ENCODE data around the gene IGLL5.

Gene IGLL5

DNA sequence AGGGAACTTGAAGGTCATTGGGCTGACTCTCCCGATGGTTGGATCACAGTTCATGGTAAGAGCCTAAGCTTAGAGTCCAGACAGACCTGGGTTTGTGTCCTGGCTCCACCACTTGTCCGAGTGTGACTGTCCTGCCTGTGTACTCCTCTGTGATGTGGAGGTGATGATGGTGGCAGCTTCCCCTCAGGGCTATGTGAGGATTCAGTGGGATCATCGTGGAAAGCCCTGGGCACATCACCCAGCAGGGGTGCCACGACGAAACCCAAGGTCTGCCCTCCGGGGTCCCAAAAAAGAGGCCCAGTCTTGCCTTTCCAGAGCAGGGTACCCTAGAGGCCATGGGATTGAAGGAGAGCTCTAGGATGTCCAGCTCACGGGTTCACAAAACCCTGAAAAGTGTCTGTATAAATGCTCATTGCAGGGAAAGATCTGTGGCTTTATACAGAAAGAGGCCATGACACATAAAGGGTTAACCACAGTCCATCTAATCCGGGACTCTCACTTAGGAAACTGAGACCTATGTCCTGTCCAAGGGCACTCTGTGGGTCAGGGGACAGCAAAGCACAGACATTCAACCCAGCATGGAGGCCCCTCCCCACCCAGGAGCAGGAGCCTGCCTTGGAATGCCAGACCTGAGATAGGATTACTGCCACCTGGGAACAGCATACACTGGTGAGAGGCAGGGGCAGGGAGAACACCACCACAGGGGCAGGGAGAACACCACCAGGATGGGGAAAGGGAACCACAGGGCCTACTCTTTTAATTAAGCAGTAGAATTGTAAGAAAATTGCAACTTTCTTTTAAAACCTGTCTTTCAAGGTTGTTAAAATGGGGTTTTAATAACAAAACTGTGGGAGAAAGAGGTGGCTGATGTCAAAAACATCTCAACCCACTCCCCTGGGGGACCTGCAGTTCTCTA lies 51.3 kb downstream of the IGLL5 start:
- DNase-seq (ENCODE audit: low read depth), result no peak

DNA sequence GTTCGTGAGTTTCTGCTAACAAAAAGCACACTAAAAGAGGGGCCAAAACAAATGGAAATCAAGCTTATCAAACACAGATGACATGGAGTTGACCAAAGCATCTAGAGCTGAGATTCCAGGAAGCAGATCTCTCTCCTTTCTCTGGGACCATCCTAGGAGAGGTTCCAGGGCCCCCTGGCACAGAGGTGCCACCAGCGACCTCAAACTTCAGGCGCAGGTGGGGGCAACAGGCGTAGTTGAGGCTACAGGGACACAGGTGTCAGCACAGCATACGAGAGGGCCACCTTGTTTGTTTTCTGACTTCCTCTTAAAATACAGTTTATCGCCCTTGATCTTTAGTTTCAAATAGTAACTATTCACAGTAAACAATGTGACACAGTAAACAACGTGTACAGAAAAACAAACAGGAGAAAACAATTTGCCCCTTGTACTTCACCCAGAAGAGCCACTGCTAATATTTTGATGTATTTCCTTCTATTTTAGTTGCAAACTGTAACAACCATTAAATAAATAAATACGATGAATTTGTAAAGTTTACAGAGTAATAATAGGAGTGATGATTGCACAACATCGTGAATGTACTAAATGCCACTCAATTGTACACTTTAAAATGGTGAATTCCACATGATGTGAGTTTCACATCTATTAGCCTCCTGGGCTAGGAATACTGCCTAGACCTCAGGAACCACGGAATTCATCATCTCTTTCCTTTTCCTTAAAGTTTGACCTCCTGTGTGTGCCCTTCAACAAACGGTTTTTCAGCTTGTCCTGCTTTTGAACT lies 52.2 kb downstream of the IGLL5 start:
- no peak for DNase-seq (ENCODE audit: low read depth)

DNA sequence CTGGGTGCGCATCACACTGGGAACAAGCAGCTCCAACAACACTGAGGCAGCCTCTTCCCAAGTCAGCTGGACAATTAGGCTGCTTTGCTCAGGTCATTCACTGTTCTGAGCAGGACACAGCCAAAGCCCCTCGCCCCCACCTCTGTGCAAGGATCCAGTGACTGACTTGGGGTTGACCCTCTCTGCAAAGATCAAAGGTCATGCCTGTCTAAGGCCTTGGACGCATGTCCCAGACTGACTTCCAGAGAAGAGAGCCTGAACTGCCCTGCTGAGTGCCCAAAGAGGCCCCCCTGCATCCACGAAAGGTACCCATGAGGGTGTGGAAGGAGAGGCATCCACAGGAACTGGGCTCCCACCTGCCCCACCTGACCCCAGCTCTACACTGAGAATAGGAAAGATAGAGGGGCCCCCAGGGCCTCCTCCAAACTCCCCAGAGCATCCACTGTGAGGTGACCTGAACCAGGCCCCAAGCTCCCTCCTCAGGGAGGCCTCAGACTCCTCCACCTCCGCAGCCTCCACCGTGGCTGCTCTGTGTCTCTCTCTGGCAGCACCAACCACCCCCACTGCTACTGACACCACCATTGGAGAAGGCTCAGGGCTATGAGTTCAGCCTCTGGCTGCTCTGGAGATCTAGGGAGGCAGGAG lies 53.5 kb downstream of the IGLL5 start:
- no peak for DNase-seq (ENCODE audit: low read depth)

DNA sequence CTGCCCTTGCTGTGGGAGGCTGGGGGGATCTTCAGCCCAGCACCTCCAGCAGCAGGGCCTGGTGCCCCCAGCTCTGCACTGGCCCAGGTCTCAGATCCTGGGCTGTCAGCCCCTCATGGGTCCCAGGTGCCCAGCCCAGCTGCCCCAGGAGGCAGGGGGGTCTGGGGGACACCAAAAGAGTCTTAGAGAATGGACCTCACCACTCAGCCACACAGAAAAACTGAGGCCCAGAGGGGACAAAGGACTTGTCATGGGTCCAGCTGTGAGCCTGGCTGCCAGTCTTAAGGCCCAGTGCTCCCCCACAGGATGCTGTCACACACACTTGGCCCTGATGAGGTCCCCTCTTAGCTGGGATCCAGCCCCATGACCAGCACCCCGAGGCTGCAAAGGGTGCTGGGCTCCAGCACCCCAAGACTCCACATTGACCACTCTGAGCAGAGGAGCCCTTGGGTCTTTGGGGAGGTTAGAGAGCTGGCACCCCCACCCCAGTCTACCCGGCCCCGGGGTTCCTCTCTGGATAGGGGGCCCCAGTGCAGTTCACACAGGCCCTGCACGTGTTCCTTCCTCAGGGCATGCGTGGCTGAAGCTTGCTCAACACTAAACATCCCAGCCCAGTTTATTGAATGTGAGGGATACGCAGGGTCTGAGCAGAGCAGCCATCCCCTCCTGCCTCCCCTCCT lies 54.4 kb downstream of the IGLL5 start:
- no peak for DNase-seq (ENCODE audit: low read depth)

DNA sequence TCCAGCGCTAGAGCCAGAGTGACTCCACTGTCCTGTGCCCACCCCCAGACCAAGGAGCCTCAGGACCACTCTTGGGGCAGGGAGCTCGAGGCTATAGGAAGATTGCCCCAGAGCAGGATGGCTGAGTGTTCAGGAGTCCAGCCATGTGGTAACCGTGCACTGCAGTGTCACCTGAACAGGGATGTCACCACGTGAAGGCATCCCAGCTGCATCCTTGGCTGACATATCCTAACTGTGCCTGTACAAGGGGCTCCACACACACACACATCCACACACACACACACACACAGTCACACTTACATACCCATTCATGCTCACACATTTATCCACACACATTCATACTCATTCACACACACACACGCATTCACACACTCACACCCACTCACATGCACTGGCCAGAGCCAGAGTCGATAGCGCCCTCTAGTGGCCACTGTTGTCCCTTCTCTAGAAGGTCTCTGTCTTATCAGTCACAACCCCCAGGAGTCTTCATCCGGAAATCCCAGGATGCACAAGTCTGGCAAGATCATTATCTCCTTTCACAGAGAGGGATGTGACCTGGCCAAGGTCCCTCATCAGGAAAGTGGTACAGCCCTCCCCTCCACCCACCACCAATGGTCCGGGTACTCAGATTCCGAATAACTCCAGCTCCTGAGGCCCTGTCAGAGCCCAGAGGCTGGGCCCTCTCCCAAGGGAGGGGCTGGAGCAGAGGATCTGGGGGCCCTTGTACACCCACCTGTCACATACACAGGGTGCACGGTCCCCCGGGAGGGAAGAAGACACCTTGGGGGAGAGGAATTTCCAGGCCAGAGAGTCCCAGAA lies 55.1 kb downstream of the IGLL5 start:
- peak; percentile 74 for DNase-seq (ENCODE audit: low read depth)

DNA sequence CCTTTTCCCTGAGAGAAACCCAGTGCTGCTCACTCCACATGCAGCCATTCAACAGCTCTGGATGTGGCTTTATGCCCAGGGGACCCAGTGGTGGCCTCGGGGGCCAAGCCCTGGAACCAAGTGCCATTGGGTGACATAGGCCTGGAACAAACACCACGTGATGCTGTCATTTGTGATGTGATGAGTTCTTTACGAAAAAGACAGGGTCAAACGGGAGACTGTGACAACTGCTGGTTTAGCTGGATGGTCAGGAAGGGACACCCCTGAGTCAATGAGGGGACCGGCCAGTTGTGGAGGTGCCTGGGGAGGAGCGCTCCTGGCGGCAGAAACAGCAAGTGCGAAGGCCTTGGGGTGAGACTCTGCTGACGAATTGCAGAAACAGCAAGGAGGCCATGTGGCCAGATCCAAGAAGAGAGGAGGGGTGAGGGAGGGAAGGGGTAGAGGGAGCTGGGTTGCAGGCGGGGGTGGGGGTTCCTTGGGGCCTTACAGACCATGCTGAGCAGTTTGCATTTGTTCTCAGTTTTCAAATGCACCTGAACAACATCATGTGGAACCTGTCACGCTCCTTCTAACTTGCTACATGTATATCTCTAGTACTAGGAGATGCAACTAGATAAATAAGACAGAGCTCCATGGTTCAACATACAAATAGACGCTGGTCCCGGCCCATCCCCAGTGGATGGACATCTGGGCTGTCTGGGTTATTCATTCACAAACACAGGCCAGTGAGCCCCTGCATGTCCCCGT lies 56.1 kb downstream of the IGLL5 start:
- DNase-seq (ENCODE audit: low read depth), result no peak

DNA sequence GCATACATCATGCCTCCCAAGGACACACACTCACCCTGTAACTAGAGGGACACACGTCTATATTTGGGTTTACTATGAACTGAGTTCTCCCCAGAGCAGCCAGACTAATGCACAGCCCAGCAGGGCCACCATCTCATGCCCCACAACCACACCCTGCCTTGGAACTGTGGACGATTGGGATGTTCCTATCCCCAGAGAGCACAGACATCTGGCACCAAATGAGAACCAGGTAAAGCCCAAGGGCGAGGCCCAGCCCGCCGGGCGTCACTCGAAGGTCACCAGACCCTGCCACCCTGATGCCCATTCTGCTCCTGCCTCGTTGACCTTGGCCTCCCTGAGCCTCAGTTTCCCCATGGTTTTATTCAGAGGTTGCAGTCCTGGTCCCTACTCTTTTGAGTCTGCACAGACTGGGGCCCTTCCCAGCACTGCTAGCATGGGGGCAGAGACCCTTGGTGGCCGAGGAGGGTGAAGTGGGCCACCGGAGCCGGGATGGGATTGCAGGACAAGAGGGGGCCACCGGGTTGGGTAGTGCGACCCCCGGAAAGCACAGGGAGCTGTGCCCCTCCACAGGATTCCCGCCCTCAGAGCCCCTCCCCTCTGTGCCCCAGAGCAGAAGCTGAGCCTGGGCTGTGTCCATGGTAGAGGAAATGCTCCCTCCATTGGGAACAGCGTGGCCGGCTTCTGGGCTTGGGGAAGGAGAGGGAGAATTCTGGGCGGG lies 56.8 kb downstream of the IGLL5 start:
- DNase-seq (ENCODE audit: low read depth), result no peak

- DNase-seq (ENCODE audit: low read depth), result no peak
Observed at GRCh38 chr22:22945195-22945594, 57.6 kb downstream of the IGLL5 start.

Data from activated T-cell treated with anti-CD3 and anti-CD28 coated beads for 1 hour (primary cell).